ENCODE data around the gene APOLD1.

The APOLD1 gene

DNA sequence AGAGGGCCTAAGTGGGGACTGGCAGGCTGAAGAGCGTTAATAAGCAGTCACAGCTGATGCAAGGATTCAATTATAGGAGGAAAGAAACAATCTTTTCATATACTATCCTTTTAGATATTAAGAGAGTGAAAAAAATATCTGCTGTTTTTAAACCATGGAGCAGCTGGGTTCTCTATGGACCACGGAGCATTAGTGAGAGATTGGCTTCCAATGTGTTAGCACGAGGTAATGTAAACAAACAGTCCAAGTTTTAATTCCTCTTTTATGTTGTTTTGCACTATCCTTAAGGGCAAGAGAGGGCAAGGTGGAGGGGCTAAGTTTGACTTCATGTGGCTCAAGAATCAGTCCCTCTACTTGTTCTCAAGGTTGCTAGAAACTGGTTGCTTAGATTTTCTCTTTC, 37.4 kb upstream of the APOLD1 start:
- TF ChIP-seq, protein P1, sequence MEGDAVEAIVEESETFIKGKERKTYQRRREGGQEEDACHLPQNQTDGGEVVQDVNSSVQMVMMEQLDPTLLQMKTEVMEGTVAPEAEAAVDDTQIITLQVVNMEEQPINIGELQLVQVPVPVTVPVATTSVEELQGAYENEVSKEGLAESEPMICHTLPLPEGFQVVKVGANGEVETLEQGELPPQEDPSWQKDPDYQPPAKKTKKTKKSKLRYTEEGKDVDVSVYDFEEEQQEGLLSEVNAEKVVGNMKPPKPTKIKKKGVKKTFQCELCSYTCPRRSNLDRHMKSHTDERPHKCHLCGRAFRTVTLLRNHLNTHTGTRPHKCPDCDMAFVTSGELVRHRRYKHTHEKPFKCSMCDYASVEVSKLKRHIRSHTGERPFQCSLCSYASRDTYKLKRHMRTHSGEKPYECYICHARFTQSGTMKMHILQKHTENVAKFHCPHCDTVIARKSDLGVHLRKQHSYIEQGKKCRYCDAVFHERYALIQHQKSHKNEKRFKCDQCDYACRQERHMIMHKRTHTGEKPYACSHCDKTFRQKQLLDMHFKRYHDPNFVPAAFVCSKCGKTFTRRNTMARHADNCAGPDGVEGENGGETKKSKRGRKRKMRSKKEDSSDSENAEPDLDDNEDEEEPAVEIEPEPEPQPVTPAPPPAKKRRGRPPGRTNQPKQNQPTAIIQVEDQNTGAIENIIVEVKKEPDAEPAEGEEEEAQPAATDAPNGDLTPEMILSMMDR (IDR thresholded peaks at IDR 0.05) = no peak

GRCh38 chr12:12749433-12749832, 36.0 kb upstream of the APOLD1 start:
- TF ChIP-seq, protein P1 (IDR thresholded peaks at IDR 0.05) = no peak

- TF ChIP-seq, protein P1 (IDR thresholded peaks at IDR 0.05) = no peak
These were observed 29.5 kb upstream of the APOLD1 start for GRCh38 chr12:12755923-12756322.

DNA sequence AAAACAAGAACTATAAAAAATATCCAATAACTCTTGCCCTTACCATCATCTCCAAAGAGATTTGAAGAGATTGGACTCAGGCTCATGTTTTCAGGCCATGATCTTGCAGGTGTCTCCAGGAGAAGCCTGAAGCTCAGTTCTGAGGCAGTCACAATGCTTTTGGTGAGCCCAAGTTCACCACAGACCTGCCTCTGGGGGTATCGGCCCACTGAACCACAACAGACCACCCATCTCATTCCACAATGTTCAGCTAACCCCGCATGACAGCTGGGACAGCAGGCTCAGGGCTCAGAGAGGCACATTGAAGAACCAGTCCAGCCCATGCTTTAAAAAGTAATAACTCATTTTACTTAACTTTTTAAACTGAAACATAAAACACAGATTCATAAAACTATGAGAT, 28.3 kb upstream of the APOLD1 start:
- TF ChIP-seq, protein P1 (IDR thresholded peaks at IDR 0.05) = no peak

- TF ChIP-seq, protein P1 (IDR thresholded peaks at IDR 0.05) = no peak
These were observed 26.1 kb upstream of the APOLD1 start for GRCh38 chr12:12759234-12759915.

DNA sequence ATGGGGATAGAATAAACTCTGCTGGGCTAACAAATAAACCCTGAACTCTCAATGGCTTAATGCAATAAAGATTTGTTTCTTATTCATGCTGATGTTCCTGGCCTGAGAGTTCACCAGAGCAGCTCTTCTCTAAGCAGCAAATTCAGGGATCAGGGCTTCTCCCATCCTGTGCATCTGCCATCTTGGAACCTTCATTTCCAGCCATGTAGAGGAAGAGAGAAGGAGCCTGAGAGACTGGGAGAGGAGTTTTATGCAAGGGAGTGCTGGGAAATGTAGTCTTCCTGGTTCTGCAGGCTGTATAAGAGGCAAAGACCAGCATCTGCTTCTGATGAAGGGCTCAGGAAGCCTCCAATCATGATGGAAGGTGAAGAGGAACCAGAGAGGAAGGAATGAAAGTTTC, 20.6 kb upstream of the APOLD1 start:
- TF ChIP-seq, protein P1 (IDR thresholded peaks at IDR 0.05) = no peak

- TF ChIP-seq, protein P1 (IDR thresholded peaks at IDR 0.05) = no peak
These were observed 15.2 kb upstream of the APOLD1 start for GRCh38 chr12:12770262-12770661.

DNA sequence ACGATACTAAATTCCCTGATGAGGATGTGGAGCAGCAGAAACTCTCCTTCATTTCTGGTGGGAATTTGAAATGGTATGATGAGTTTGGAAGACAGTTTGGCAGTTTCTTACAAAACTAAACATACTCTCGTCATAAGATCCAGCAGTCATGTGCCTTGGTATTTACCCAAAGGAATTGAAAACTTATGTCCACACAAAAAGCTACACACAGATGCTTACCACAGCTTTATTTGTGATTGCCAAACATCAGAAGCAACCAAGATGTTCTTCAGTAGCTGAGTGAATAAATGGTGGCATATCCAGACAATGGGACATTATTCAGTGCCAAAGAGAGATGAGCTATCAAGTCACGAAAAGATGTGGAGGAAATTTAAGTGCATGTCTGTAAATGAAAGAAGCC, 10.7 kb upstream of the APOLD1 start:
- TF ChIP-seq, protein P1 (IDR thresholded peaks at IDR 0.05) = no peak
